ENCODE results near the gene HOOK1.

- TF ChIP-seq, protein P1, sequence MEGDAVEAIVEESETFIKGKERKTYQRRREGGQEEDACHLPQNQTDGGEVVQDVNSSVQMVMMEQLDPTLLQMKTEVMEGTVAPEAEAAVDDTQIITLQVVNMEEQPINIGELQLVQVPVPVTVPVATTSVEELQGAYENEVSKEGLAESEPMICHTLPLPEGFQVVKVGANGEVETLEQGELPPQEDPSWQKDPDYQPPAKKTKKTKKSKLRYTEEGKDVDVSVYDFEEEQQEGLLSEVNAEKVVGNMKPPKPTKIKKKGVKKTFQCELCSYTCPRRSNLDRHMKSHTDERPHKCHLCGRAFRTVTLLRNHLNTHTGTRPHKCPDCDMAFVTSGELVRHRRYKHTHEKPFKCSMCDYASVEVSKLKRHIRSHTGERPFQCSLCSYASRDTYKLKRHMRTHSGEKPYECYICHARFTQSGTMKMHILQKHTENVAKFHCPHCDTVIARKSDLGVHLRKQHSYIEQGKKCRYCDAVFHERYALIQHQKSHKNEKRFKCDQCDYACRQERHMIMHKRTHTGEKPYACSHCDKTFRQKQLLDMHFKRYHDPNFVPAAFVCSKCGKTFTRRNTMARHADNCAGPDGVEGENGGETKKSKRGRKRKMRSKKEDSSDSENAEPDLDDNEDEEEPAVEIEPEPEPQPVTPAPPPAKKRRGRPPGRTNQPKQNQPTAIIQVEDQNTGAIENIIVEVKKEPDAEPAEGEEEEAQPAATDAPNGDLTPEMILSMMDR (IDR thresholded peaks at IDR 0.05; ENCODE audit: insufficient read depth, low read length) = no peak
- TF ChIP-seq POLR2AphosphoS5 (IDR thresholded peaks at IDR 0.05; ENCODE audit: low read depth) (no peak), GABPA (IDR thresholded peaks at IDR 0.05; ENCODE audit: low read depth) (no peak), SPI1 (IDR thresholded peaks at IDR 0.05; ENCODE audit: borderline replicate concordance, low read depth) (no peak)
- TF ChIP-seq, protein P2, sequence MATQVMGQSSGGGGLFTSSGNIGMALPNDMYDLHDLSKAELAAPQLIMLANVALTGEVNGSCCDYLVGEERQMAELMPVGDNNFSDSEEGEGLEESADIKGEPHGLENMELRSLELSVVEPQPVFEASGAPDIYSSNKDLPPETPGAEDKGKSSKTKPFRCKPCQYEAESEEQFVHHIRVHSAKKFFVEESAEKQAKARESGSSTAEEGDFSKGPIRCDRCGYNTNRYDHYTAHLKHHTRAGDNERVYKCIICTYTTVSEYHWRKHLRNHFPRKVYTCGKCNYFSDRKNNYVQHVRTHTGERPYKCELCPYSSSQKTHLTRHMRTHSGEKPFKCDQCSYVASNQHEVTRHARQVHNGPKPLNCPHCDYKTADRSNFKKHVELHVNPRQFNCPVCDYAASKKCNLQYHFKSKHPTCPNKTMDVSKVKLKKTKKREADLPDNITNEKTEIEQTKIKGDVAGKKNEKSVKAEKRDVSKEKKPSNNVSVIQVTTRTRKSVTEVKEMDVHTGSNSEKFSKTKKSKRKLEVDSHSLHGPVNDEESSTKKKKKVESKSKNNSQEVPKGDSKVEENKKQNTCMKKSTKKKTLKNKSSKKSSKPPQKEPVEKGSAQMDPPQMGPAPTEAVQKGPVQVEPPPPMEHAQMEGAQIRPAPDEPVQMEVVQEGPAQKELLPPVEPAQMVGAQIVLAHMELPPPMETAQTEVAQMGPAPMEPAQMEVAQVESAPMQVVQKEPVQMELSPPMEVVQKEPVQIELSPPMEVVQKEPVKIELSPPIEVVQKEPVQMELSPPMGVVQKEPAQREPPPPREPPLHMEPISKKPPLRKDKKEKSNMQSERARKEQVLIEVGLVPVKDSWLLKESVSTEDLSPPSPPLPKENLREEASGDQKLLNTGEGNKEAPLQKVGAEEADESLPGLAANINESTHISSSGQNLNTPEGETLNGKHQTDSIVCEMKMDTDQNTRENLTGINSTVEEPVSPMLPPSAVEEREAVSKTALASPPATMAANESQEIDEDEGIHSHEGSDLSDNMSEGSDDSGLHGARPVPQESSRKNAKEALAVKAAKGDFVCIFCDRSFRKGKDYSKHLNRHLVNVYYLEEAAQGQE (IDR thresholded peaks at IDR 0.05; ENCODE audit: insufficient replicate concordance, low read depth) = no peak
Measured at GRCh38 chr1:59908682-59909081, 93.9 kb downstream of the HOOK1 start.

Measured in HL-60 (cell line).